ENCODE data around the gene GRIK5. TPM values are rescaled to one million over a fixed set of nuclear protein-coding genes. Genes with fewer than 3 reads are reported as not detected.

GRIK5 gene
- total RNA-seq, 1 donor from 2014 or later, result 14.3 TPM

DNA sequence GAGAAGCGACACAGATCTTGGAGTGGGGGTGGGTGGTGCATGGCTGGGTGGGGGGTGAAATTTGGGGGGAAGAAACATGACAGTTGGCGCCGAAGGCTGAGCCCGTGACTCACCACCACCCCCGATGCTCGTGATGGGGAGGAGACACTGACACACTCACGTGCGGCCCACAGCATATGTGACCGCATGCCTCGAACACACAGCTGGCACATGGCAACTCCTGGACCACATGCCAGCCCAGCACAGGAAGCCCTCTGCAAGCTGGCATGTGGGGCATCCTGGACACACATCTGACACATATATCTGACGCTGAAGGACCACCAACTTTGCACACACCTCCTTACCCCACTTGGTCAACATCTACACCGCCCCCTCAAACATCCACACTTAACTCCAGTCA is 1.2 kb upstream of the GRIK5 start:
- no peak overlapping the region for H3K4me3 ChIP-seq (ENCODE audit: low read depth, low read length)
- DNase-seq (ENCODE audit: low read depth), result no peak
- TF ChIP-seq, protein P1, sequence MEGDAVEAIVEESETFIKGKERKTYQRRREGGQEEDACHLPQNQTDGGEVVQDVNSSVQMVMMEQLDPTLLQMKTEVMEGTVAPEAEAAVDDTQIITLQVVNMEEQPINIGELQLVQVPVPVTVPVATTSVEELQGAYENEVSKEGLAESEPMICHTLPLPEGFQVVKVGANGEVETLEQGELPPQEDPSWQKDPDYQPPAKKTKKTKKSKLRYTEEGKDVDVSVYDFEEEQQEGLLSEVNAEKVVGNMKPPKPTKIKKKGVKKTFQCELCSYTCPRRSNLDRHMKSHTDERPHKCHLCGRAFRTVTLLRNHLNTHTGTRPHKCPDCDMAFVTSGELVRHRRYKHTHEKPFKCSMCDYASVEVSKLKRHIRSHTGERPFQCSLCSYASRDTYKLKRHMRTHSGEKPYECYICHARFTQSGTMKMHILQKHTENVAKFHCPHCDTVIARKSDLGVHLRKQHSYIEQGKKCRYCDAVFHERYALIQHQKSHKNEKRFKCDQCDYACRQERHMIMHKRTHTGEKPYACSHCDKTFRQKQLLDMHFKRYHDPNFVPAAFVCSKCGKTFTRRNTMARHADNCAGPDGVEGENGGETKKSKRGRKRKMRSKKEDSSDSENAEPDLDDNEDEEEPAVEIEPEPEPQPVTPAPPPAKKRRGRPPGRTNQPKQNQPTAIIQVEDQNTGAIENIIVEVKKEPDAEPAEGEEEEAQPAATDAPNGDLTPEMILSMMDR (conservative IDR thresholded peaks at IDR 0.05; ENCODE audit: low read depth, low read length), result no peak

DNA sequence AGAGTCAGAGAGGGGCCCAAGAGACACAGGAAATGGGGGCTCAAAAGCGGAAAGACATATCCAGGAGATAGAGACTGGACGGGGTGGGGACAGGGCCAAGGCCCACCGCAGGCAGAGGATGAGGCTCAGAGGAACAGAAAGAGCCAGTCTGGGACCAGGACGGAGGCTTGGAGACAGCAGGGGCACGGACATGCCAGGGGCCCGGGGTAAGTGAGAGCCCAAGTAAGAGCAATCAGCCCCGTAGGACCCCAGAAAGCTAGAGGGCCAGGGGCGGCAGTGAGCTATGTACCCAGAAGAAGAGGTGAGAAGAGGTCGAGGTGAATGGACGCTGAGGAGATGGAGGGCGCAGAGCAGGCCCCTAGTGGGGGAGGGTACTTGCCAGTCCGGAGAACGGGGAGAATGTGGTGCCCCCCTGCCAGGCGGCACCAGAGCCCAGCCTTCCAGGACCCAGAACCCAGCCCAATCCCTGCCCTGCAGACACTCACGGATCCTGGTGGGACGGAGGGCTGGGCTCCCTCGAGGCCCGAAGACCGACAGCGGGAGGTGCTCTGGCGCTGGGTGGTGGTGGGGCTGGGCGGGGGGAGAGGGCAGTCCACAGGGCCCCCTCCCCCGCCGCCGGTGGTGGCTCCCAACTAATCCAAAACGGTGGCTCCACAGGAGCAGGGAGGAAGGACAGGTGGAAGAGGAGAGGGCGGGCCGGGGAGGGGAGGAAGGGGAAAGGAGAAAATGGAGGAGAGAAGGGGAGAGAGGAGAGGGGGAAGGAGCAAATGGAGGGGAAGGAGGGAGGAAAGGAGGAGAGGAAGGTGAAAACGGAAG is 1.0 kb downstream of the GRIK5 start:
- peak overlapping the region; percentile 45 for H3K4me3 ChIP-seq (ENCODE audit: low read depth, low read length)
- no peak for DNase-seq (ENCODE audit: low read depth)
- TF ChIP-seq, protein P1 (conservative IDR thresholded peaks at IDR 0.05; ENCODE audit: low read depth, low read length), result no peak

DNA sequence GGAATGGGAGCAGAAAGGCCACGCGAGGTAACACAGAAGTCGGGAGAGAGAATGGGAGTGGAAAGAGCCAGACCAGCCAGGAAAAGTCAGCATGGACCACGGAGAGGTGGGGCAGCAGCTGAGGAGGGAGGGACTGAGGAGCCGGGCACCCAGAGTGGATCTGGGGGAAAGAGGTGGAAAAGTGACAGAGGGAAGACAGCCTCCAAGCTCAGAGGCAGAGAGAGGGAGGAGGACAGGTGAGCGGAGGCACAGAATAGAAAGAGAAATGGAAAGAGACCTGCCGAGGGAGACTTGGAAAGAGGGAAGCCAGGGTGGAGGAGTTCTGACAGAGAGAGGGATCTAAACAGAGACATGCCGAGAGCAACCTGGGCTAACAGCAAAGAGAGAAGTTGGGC is 1.6 kb downstream of the GRIK5 start:
- DNase-seq (ENCODE audit: low read depth), result no peak
- TF ChIP-seq, protein P1 (conservative IDR thresholded peaks at IDR 0.05; ENCODE audit: low read depth, low read length), result no peak
- peak overlapping the region; percentile 45 for H3K4me3 ChIP-seq (ENCODE audit: low read depth, low read length)

DNA sequence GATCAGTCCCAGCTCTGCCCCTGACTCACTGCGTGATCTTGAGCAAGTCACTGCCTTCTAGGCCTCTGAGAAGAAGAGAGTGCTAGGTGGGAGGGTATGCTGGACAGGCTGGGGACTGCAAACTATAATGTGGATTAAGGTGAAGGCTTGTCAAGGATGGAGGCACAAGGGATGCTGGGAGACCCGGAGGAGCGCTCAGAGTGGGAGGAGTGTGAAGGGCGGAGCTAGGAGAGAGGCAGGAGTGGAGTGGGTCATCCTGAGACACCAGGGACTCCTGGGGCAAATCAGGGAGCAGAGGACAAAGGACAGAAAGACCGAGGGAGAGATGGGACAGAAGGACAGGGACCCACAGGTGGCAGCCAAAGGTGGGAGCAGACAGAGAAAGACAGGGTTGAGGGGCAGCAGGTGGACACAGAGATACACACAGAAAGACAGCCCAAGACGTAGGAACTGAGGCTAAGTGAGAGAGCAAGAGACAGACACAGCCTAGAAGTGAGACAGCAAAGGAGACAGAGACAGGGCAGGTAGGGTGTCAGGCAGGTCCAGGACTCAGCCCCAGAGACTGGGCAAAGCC is 2.6 kb downstream of the GRIK5 start:
- DNase-seq (ENCODE audit: low read depth), result no peak
- TF ChIP-seq, protein P1 (conservative IDR thresholded peaks at IDR 0.05; ENCODE audit: low read depth, low read length), result no peak
- no peak overlapping the region for H3K4me3 ChIP-seq (ENCODE audit: low read depth, low read length)

DNA sequence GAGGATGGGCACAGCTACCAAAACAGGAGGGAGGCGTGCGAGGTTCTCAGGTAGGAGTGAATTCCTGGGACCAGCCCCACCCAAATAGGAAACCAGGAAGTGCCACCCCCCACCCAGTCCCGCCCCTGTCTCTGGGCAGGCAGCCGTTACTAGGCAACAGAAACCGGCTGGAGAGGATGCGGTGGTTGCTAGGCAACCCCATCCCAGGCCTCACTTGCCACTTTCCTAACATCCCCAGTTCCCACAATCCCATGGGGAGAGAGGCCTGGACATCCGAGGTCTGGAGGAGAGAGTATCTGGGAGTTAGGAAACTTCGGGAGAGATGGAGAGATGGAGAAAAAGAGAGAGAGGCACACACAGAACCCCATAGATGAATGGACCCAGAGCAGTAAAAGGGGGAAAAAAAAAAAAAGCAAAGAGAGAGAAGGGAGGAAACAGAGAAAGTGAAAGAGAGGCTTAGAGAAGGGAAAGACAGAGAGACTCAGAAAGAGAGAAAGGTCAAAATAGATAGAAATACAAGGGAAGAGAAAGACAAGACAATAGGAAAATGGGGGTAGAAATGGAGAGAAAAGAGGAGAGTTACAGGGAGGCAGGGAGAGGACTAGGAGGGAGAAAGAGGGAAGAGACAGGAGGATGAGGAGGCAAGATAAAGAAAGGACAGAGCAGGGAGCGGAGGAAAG is 3.8 kb downstream of the GRIK5 start:
- H3K4me3 ChIP-seq (ENCODE audit: low read depth, low read length), result no peak overlapping the region
- TF ChIP-seq, protein P1 (conservative IDR thresholded peaks at IDR 0.05; ENCODE audit: low read depth, low read length), result no peak
- no peak for DNase-seq (ENCODE audit: low read depth)

DNA sequence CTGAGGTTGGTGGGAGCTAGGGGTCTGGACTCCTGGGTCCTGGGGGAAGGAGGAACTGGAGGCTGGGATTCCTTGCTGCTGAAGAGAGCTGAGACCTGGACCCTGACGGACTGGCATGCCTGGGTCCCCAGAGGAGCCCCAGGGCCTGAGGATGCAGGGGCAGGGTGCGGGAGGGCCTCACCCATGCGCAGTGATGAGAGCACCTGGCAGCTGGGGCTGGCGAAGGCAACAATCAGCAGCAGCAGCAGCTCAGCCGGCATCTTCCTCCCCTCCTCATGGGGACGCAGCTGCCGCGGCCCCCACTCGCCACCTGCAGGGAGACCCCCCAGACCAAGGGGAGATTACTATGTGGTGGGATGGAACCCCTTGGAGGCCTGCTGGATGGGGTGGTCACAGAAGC is 4.5 kb downstream of the GRIK5 start:
- TF ChIP-seq, protein P1 (conservative IDR thresholded peaks at IDR 0.05; ENCODE audit: low read depth, low read length), result no peak
- DNase-seq (ENCODE audit: low read depth), result no peak
- H3K4me3 ChIP-seq (ENCODE audit: low read depth, low read length), result no peak overlapping the region
